HG02852 (cell line): ENCODE data around the gene MZT2A.
A peak's percentile ranks its signal among the peaks of the same experiment; 100 is the strongest.
"Not testable (repeated sequence)": the region's sequence is repeated elsewhere in the genome, so short reads cannot be mapped to it uniquely, and the experiment has no call there.

Experiments
- ATAC-seq: cut with Tn5 transposase; IDR thresholded peaks from one replicate; pipeline ENCODE4 v1.9.1; 2021; ENCODE audit warnings: mild to moderate bottlenecking, moderate library complexity; ENCODE audit not compliant: unreplicated experiment

The MZT2A gene

GRCh38 chr2:131492015-131492417 lies at the start of gene MZT2A:
Gene MZT2A, minus strand, starts transcription at chr2:131492397. Its CDS starts 21 bp downstream, at chr2:131492376.
- ATAC-seq, result peak; percentile 16

GRCh38 chr2:131538856-131539255 lies 46.7 kb upstream of the MZT2A start:
- ATAC-seq, result not testable (repeated sequence)

GRCh38 chr2:131536841-131537240 lies 44.6 kb upstream of the MZT2A start:
- not testable (repeated sequence) for ATAC-seq

- not testable (repeated sequence) for ATAC-seq
These were observed 44.0 kb upstream of the MZT2A start for GRCh38 chr2:131535951-131536826.

GRCh38 chr2:131535526-131535925 lies 43.3 kb upstream of the MZT2A start:
- no peak for ATAC-seq

GRCh38 chr2:131534965-131535364 lies 42.8 kb upstream of the MZT2A start:
- not testable (repeated sequence) for ATAC-seq

GRCh38 chr2:131534317-131534672 lies 42.1 kb upstream of the MZT2A start:
- ATAC-seq, result not testable (repeated sequence)

GRCh38 chr2:131533609-131534316 lies 41.6 kb upstream of the MZT2A start:
- not testable (repeated sequence) for ATAC-seq

- not testable (repeated sequence) for ATAC-seq
These were observed 40.8 kb upstream of the MZT2A start for GRCh38 chr2:131532723-131533608.

- not testable (repeated sequence) for ATAC-seq
These were observed 39.5 kb upstream of the MZT2A start for GRCh38 chr2:131531547-131532185.

- ATAC-seq, result not testable (repeated sequence)
These were observed 38.6 kb upstream of the MZT2A start for GRCh38 chr2:131530626-131531344.

- ATAC-seq, result not testable (repeated sequence)
These were observed 37.8 kb upstream of the MZT2A start for GRCh38 chr2:131529864-131530445.

GRCh38 chr2:131528981-131529863 lies 37.0 kb upstream of the MZT2A start:
- ATAC-seq, result peak; percentile 65

- ATAC-seq, result peak; percentile 81
These were observed 35.2 kb upstream of the MZT2A start, which contains the start of gene CCDC74A for GRCh38 chr2:131527131-131528001. Gene CCDC74A, plus strand, starts transcription at chr2:131527888. Its CDS starts 83 bp downstream, at chr2:131527971.

- not testable (repeated sequence) for ATAC-seq
These were observed 33.1 kb upstream of the MZT2A start for GRCh38 chr2:131525256-131525655.

GRCh38 chr2:131521961-131522781 lies 30.0 kb upstream of the MZT2A start:
- no peak for ATAC-seq
